LoVo (cell line): ENCODE data around the gene FCHSD1.
"Not testable (repeated sequence)": the region's sequence is repeated elsewhere in the genome, so short reads cannot be mapped to it uniquely, and the experiment has no call there.

Experiments
- DNase-seq: peaks from one replicate; pipeline ENCODE4 v3.0.0-alpha.2; 2016; ENCODE audit warnings: low spot score

The FCHSD1 gene

GRCh38 chr5:141617682-141618029 lies 33.6 kb downstream of the FCHSD1 start:
- no peak for DNase-seq

DNA sequence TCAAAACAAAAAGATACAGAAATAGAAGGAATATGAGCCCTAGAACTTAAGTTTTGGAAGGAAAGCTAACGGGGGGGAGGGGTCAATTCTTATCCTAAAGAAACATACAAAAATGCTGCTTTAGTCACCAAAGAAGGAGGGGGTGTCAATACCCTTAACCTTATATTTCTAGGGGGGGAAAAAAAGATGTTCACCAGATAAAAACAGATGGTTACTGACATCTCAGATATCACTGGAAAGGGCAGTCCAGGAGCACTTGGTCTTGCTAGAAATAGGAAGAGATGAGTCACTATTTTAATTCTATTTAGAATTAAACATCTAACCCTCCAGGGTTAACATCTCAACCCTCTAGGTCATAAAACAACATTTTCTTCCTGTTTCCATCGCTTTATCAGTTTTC lies 34.1 kb downstream of the FCHSD1 start:
- DNase-seq: no peak

DNA sequence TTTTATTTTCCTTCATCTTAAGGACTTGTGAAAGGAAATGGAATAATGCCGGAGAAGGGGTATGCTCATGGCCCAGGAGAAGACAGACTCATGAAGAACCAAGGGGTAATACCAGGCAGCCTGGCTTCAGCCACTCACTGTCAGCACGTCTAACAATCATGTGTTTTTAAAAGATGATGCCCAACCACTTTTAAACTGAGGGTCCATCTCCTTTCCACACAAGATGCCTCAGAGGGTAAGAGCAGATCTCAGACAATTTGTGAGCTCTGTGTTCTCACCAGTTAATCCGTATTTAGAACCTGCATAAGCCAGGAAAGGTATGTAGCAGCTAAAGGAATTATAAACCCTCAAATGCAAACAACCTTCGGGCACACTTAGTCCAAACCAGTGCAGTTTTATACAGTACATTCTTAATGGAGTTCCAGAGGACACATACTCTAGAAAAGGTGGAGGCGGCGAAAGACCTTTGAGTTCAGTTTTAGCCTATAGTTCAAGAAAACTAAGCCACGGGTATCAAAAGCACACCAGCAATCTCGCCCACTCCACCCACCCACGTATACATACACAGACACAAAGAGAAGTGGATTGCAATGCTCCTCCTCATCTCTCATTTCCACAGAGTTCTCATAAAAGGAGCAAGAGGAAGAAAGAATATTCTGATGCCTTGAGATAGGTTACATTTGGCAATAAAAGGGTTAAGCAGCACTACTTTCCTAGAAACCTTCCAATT lies 35.1 kb downstream of the FCHSD1 start:
- no peak for DNase-seq

DNA sequence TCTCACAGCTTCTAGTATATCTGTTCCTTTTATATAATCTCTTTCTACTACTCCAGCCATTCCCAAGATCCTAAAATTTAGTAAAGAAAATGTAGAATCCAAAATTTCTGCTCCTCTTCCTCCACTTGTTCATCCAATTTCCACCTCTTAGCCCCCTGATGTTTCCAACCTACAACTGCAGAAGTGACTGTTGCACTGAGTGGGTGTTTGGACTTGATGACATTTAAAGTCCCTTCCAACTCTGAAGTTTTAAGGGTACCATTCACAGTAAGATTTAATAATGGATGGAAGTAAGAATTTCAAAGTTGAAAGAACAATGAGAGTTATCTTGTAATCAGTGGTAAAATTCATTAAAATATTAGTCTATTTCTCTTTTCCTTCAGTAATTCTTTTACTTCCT lies 37.9 kb downstream of the FCHSD1 start:
- DNase-seq: no peak

DNA sequence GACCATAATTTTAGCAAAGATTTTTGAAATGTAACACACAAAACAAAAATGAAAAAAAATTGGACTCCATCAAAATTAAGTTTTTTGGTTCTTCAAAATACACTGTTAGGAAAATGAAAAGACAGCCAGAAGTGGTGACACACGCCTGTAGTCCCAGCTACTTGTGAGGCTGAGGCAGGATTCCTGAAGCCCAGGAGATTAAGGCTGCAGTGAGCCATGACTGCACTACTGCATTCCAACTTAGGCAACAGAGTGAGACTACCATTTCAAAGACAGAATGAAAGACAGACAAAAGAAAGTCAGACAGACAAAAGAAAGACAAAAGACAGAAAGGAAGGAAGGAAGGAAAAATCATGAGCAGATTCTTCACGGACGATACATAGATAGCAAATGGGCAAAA lies 39.9 kb downstream of the FCHSD1 start:
- no peak for DNase-seq

DNA sequence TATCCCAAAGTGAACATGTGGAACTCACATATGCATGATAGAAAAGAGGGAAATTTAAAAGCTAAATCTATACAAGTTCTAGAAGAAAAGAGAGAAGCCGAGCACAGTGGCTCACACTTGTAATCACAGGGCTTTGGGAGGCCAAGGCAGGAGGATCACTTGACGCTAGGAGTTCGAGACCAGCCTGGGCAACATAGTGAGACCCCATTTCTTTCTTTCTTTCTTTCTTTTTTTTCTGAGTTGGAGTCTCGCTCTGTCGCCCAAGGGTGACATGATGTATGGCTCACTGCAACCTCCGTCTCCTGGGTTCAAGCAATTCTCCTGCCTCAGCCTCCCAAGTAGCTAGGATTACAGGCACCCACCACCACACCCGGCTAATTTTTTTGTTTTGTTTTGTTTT lies 41.3 kb downstream of the FCHSD1 start:
- not testable (repeated sequence) for DNase-seq

- DNase-seq: no peak
These were observed 42.2 kb downstream of the FCHSD1 start for GRCh38 chr5:141609044-141609443.

GRCh38 chr5:141608557-141608956 lies 42.7 kb downstream of the FCHSD1 start:
- peak; percentile 22 for DNase-seq

- no peak for DNase-seq
These were observed 43.2 kb downstream of the FCHSD1 start for GRCh38 chr5:141608046-141608445.

GRCh38 chr5:141605523-141606277 lies 45.5 kb downstream of the FCHSD1 start:
- no peak for DNase-seq

- peak; percentile 93 for DNase-seq
These were observed 47.1 kb downstream of the FCHSD1 start for GRCh38 chr5:141603923-141604717.

- DNase-seq: no peak
These were observed 48.6 kb downstream of the FCHSD1 start for GRCh38 chr5:141602606-141603005.

DNA sequence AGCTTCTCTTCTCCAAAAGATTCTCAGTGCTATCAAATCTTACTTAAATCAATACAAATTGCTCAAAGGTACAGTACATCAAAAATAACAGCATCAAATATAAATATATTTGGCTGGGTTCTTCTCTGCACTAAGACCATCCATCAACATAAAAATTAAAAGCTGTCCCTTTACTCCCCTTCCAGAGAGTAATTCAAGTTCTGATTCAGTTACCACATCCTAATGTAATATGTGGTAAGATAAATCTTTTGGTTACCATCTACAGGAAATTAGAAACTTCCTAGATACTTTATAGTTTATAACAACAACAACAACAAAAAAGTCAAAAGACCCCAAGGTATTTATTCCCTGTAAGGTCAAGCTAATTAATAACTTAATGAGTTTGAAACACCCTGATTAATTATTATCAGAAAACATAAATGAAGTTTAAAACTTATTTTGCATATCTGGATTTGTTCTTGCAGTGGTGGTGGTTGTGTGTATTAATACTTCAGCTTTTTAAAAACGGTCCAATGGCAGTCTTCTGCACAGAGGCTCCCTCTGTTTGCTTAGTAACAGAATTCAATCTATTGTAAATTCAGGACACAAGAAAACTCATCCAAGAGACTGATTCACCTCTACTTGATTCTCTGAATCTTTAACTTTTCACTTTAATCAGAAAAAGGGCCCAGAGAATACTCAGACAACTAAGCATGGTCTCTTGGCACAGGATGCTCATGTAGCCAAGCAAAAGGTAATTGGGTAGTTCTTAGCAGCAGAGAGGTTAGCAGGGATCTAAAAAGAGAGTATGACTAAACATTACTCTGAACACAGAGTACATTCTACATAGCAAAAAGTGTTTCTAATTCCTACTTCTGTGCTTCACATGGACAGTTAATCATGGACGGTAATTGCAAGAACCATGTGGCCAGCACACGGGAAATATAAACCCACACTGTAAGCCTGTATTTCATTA lies 52.5 kb downstream of the FCHSD1 start:
- DNase-seq: no peak

DNA sequence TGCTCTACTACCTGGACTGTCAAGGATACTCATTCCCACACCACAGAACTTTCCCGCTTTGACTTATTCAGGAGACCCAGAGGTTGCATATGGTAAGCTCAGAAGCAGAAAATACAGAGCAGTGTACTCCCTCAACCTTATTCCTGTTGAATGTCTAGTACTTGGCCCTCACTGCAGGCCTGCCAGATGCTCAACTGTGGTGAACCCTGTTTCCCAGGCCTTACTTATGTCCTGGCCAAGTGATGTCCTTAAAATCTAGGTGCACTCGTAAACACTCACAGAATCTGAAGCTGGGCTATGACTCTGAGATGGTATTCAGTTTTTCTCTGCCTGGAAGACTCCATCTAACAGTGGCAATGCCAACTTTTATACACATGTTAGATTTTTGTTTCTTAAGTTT lies 53.4 kb downstream of the FCHSD1 start:
- DNase-seq: no peak

- DNase-seq: no peak
These were observed 53.8 kb downstream of the FCHSD1 start for GRCh38 chr5:141597394-141597793.

DNA sequence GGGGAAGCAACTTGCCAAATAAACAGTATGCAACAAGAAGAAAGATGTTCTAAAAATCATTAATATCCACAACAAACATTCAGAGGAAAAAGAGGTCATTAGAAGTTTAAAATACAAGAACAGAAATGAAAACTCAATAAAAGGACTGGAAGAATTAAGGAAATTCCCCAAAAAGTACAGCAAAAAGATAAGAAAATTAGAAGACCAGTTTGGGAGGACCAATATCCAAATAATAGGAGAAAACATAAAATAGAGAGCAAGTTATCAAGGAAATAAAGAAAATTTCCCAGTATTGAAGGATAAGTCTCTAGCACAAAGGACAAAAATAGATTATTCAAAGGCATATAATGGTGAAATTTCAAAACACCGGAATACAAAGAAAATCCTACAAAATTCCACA lies 54.4 kb downstream of the FCHSD1 start:
- DNase-seq: no peak

DNA sequence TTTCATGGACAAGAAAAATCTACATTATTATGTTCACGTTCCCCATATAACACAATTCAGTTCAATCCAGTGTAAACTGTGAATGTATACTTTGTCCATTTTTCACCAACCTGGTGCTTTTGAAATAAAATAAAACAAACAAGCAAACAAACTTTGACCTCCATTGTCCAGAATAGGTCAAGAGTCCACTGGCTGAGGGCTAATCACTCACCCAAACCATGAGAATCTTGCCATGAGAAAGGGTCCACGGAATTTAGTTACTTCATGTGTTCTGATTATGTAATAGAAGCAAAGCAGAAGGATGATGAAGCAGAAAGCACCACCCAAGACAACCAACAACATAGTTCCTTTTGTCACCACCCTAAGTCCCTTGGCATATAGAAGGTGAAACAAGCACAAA lies 61.1 kb downstream of the FCHSD1 start:
- no peak for DNase-seq
